ENCODE results near the gene TRPC6.

- TF ChIP-seq CTCF (IDR thresholded peaks at IDR 0.05; ENCODE audit: insufficient read depth, low read length, poor library complexity, severe bottlenecking) (no peak), EZH2phosphoT487 (conservative IDR thresholded peaks at IDR 0.05; ENCODE audit: low read length) (no peak)
Observed at GRCh38 chr11:101439488-101439887, 144.3 kb downstream of the TRPC6 start.
